ENCODE data around the gene LCN15.

- no peak for TF ChIP-seq CTCF (IDR thresholded peaks at IDR 0.05)
- no peak for TF ChIP-seq POLR2A (IDR thresholded peaks at IDR 0.05)
- no peak for TF ChIP-seq POLR2AphosphoS5 (IDR thresholded peaks at IDR 0.05)
- no peak for TF ChIP-seq EP300 (IDR thresholded peaks at IDR 0.05)
These were observed 34.4 kb downstream of the LCN15 start for GRCh38 chr9:136729926-136730325.

Measured in stomach (tissue), 4 donors.